ENCODE data around the gene CD59. TPM values are rescaled to one million over a fixed set of nuclear protein-coding genes. Genes with fewer than 3 reads are reported as not detected.

The CD59 gene
- total and polyA plus RNA-seq, 10 of the 15 experiments (the other 5 are each of a cell fraction or from before 2014, with no cell fraction given) = 55.5 to 256 (median 181) TPM

DNA sequence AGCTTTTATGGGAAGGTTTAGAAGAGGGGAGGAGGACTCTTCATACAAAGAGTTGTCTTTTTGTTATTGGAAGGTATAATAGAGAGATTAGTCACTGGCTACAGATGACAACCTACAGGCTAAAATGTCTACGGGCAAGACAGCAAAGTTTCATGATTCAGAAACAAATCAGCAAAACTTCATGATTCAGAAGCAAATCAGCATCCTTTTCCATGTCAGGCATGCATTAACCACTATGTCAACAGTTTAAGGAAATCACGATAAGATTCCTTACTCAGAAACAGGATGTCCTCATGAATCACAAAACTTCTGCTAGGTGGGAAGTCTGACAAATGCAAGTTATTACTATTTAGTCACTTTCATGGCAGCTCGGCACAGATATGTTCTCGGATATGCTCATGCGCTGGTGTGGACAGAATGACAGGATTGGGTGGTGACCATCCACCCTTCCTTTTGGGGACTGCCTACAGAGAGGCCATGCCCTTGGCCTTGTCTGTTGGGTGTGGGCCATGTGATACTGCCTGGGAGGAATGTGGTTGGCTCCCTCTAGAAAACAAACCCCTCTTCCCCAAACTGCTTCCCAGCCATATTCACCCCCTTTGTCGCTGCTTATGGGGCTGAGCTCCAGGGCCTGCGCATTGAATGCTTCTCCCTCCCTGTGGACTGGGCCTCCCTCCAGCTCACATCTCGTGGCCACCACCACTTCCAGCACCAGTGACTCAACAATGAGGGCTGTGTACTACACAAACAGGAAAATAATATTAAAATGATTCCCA, 45.7 kb downstream of the CD59 start (continued):
- TF ChIP-seq SREBF2 (IDR thresholded peaks at IDR 0.05; ENCODE audit: low read length) (no peak), POU2F2 (IDR thresholded peaks at IDR 0.05; ENCODE audit: borderline replicate concordance, low read depth, low read length) (no peak), ZNF622 (IDR thresholded peaks at IDR 0.05) (no peak), ZNF24 (IDR thresholded peaks at IDR 0.05) (no peak), TARDBP (IDR thresholded peaks at IDR 0.05; ENCODE audit: borderline replicate concordance) (no peak), FOS (IDR thresholded peaks at IDR 0.05; ENCODE audit: borderline replicate concordance, extremely low read depth, insufficient read length) (no peak)
- TF ChIP-seq, protein P1, sequence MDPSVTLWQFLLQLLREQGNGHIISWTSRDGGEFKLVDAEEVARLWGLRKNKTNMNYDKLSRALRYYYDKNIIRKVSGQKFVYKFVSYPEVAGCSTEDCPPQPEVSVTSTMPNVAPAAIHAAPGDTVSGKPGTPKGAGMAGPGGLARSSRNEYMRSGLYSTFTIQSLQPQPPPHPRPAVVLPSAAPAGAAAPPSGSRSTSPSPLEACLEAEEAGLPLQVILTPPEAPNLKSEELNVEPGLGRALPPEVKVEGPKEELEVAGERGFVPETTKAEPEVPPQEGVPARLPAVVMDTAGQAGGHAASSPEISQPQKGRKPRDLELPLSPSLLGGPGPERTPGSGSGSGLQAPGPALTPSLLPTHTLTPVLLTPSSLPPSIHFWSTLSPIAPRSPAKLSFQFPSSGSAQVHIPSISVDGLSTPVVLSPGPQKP (IDR thresholded peaks at IDR 0.05; ENCODE audit: low read depth, low read length) = no peak

DNA sequence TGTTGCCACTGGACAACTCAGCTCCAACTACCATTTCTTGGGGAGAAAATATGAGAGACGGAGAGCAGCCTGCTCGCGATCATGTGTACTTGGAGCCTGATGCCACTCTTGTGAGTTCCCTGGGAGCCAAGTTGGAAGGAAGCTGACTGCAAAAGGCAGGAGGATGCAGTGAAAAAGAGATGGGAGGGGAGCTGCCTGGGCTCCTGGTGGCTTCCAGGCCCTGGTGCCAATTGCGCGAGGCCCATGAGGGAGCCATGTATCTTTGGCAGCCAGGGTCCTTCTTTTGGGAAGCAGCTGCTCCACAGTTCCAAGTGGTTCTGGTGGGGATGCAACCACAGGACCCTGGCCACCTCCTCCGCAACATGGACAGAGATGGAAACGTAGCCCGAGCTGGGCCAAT, 46.7 kb downstream of the CD59 start:
- Histone ChIP-seq H3K27ac (ENCODE audit: control insufficient read depth, insufficient read depth) (no peak overlapping the region), H3K27me3 (replicated peaks in 1 of 2; ENCODE audit: control insufficient read depth in 2 of 2, insufficient read depth in 2 of 2, low read length in 1 of 2) (no peaks in the 10 kb centered on the region), H3K4me3 (no peak overlapping the region), H3K4me2 (ENCODE audit: control insufficient read depth, insufficient read depth) (no peak overlapping the region), H2AFZ (ENCODE audit: control insufficient read depth, low read depth, low read length) (no peak overlapping the region), H3K4me1 (ENCODE audit: control insufficient read depth, insufficient read depth, low read length) (peaks cover 3% of the 10 kb centered on the region; the same call in 1 of the 2 replicates), H3K36me3 (ENCODE audit: control insufficient read depth in 2 of 2, insufficient read depth in 2 of 2, low read length in 1 of 2) (no peaks in the 10 kb centered on the region), H3K79me2 (ENCODE audit: control insufficient read depth, insufficient read depth, low read length) (no peaks in the 10 kb centered on the region), H3K9ac (ENCODE audit: control insufficient read depth, insufficient read depth, low read length) (no peak overlapping the region), H3K9me3 (replicated peaks; ENCODE audit: control insufficient read depth, insufficient read depth, low read length) (peaks cover 5% of the 10 kb centered on the region; the same call in 2 of the 3 replicates), H4K20me1 (ENCODE audit: control insufficient read depth, insufficient read depth) (no peaks in the 10 kb centered on the region)
- SMC1A ChIA-PET (ENCODE audit: uncharacterized antibody, unreplicated experiment) = interaction anchor here (0.8 to 6.2 kb wide), 7 partner anchors 12 to 328 kb away, joined by 3 to 30 read pairs (median 6); no protein-coding TSS in a partner anchor
- TF ChIP-seq RBBP5 (conservative IDR thresholded peaks at IDR 0.05) = no peak
- TF ChIP-seq MXI1 (IDR thresholded peaks at IDR 0.05; ENCODE audit: low read depth, low read length) = no peak
- no peak for TF ChIP-seq SMC3 (IDR thresholded peaks at IDR 0.05; ENCODE audit: borderline replicate concordance, low read length)
- TF ChIP-seq WRNIP1 (IDR thresholded peaks at IDR 0.05; ENCODE audit: borderline replicate concordance, low read depth, low read length) = no peak
- TF ChIP-seq SMAD5 (IDR thresholded peaks at IDR 0.05; ENCODE audit: low read depth) = no peak
- TF ChIP-seq, protein P2, sequence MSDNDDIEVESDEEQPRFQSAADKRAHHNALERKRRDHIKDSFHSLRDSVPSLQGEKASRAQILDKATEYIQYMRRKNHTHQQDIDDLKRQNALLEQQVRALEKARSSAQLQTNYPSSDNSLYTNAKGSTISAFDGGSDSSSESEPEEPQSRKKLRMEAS (IDR thresholded peaks at IDR 0.05; ENCODE audit: low read depth, low read length) = no peak
- no peak for TF ChIP-seq GABPA (IDR thresholded peaks at IDR 0.05; ENCODE audit: low read depth)
- no peak for TF ChIP-seq CHD4 (IDR thresholded peaks at IDR 0.05)
- no peak for TF ChIP-seq EED (IDR thresholded peaks at IDR 0.05; ENCODE audit: low read depth)
- no peak for TF ChIP-seq NFIC (IDR thresholded peaks at IDR 0.05; ENCODE audit: low read depth, low read length)
- TF ChIP-seq CREM (IDR thresholded peaks at IDR 0.05; ENCODE audit: low read depth) = no peak
- no peak for TF ChIP-seq ZZZ3 (IDR thresholded peaks at IDR 0.05; ENCODE audit: control insufficient read depth, insufficient read length, low read depth)
- no peak for TF ChIP-seq SREBF2 (IDR thresholded peaks at IDR 0.05; ENCODE audit: low read length)
- TF ChIP-seq BMI1 (IDR thresholded peaks at IDR 0.05; ENCODE audit: borderline replicate concordance) = no peak
- TF ChIP-seq TARDBP (IDR thresholded peaks at IDR 0.05; ENCODE audit: borderline replicate concordance) = no peak
- TF ChIP-seq EZH2 (IDR thresholded peaks at IDR 0.05; ENCODE audit: borderline replicate concordance, control insufficient read depth, low read depth, low read length) = no peak
- no peak for TF ChIP-seq NBN (IDR thresholded peaks at IDR 0.05)
- FAIRE-seq (no peak), ATAC-seq (no peak), DNase-seq (ENCODE audit: low read depth, low spot score) (no peak)
- intact Hi-C loops (cut with micrococcal nuclease; ENCODE audit: unreplicated experiment) = loop anchor here (5.0 kb wide), 1 partner anchor 522 kb away; no protein-coding TSS in a partner anchor
- CTCF ChIA-PET = interaction anchor here (0.8 to 6.5 kb wide), 6 partner anchors 53 to 355 kb away, joined by 3 to 45 read pairs (median 4); no protein-coding TSS in a partner anchor
- POLR2A ChIA-PET = no interaction called here
- RAD21 ChIA-PET (ENCODE audit: unreplicated experiment) = interaction anchor here (0.8 to 2.3 kb wide), 3 partner anchors 53 to 327 kb away, joined by 3 to 14 read pairs (median 3); no protein-coding TSS in a partner anchor
- in situ Hi-C loops (cut with MboI) = loop anchor here (5.0 kb wide), 1 partner anchor 327 kb away; no protein-coding TSS in a partner anchor
- WGBS (ENCODE audit: insufficient coverage, insufficient replicate concordance, low lambda C conversion rate, missing lambda C conversion rate) = 96% methylated on average over 8 of the region's 8 CpGs
- BruUV-seq (replicated peaks) = no TSS peak
